HG03108 (cell line): Measurements from ENCODE around the gene INPP1.

Experiments used
- ATAC-seq: cut with Tn5 transposase; IDR thresholded peaks from one replicate; pipeline ENCODE4 v1.9.1; 2021; ENCODE audit warnings: moderate library complexity; ENCODE audit not compliant: unreplicated experiment

The INPP1 gene

GRCh38 chr2:190360965-190361364 lies 17.6 kb downstream of the INPP1 start:
- no peak for ATAC-seq

- no peak for ATAC-seq
Observed at GRCh38 chr2:190361572-190361971, 18.2 kb downstream of the INPP1 start.

GRCh38 chr2:190362894-190363293 lies 19.5 kb downstream of the INPP1 start:
- ATAC-seq, result no peak

GRCh38 chr2:190365499-190366204 lies 22.3 kb downstream of the INPP1 start:
- ATAC-seq, result no peak

GRCh38 chr2:190366248-190366753 lies 22.9 kb downstream of the INPP1 start:
- ATAC-seq, result no peak

- ATAC-seq, result no peak
Observed at GRCh38 chr2:190367091-190367490, 23.7 kb downstream of the INPP1 start.

- no peak for ATAC-seq
Observed at GRCh38 chr2:190369635-190370034, 26.2 kb downstream of the INPP1 start.

GRCh38 chr2:190376083-190376482 lies 32.7 kb downstream of the INPP1 start:
- no peak for ATAC-seq

- no peak for ATAC-seq
Observed at GRCh38 chr2:190376591-190377245, 33.3 kb downstream of the INPP1 start.

GRCh38 chr2:190378880-190379237 lies 35.5 kb downstream of the INPP1 start:
- ATAC-seq, result no peak

GRCh38 chr2:190379249-190379964 lies 36.0 kb downstream of the INPP1 start:
- ATAC-seq, result no peak

GRCh38 chr2:190380962-190381412 lies 37.6 kb downstream of the INPP1 start:
- no peak for ATAC-seq

- ATAC-seq, result peak; percentile 73
Observed at GRCh38 chr2:190382851-190383250, 39.5 kb downstream of the INPP1 start.

- ATAC-seq, result no peak
Observed at GRCh38 chr2:190387422-190387821, 44.0 kb downstream of the INPP1 start.

GRCh38 chr2:190396271-190396670 lies 52.9 kb downstream of the INPP1 start:
- ATAC-seq, result no peak

- no peak for ATAC-seq
Observed at GRCh38 chr2:190402986-190403603, 59.7 kb downstream of the INPP1 start.

- no peak for ATAC-seq
Observed at GRCh38 chr2:190404487-190404886, 61.1 kb downstream of the INPP1 start.

- no peak for ATAC-seq
Observed at GRCh38 chr2:190405070-190405469, 61.7 kb downstream of the INPP1 start.

GRCh38 chr2:190405995-190406394 lies 62.6 kb downstream of the INPP1 start:
- ATAC-seq, result no peak

GRCh38 chr2:190406805-190407204 lies 63.4 kb downstream of the INPP1 start:
- ATAC-seq, result no peak

GRCh38 chr2:190407246-190407661 lies 63.9 kb downstream of the INPP1 start:
- no peak for ATAC-seq
